SK-N-SH treated with all-trans-retinoic acid at 6 μM for 48 hours (cell line): ENCODE measurements around the gene ZFYVE28.

ENCODE experiments used
- BACH2 ChIP-seq: fragments of 250-450 bp; sonication (Bioruptor Pico); IDR thresholded peaks from 2 replicates; pipeline ENCODE4 v1.9.0; 2021; ENCODE audit warnings: mild to moderate bottlenecking, borderline replicate concordance
- GLIS3 ChIP-seq: fragments of 250-450 bp; sonication (Bioruptor Pico); IDR thresholded peaks from 2 replicates; pipeline ENCODE4 v1.5.0; 2020; ENCODE audit warnings: mild to moderate bottlenecking, moderate library complexity

DNA sequence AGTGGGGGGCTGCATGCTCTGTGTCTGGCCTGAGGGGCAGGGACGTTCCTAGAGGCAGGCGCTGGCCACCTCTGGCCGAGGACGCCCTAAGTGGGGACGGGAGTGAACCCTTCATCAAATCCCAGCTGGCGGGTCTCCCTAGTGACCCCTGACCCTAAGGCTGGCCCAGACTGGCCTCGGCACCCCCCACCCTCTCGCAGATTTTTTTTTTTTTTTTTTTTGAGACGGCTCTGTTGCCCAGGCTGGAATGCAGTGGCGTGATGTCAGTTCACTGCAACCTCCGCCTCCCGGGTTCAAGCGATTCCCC is 155.5 kb downstream of the ZFYVE28 start:
- TF ChIP-seq BACH2 (CRISPR knock-in tag), result no peak
- TF ChIP-seq GLIS3 (CRISPR knock-in tag), result no peak
